K562 (cell line): ENCODE results near the gene SMIM7. TPM values are rescaled to one million over a fixed set of nuclear protein-coding genes. Genes with fewer than 3 reads are reported as not detected.

Experiments
- HINFP ChIP-seq: fragments of 450-650 bp; conservative IDR thresholded peaks from 2 replicates; pipeline ENCODE4 v1.6.1; 2016; ENCODE audit warnings: missing genetic modification characterization, low read depth, mild to moderate bottlenecking, control low read depth, missing compliant biosample characterization
- ILK ChIP-seq: fragments of 450-650 bp; IDR thresholded peaks from 2 replicates; pipeline ENCODE4 v1.6.1; 2016; ENCODE audit warnings: missing genetic modification characterization, low read depth, mild to moderate bottlenecking, missing compliant biosample characterization, moderate library complexity, borderline replicate concordance
- MBD1 ChIP-seq: fragments of 250-450 bp; sonication (Bioruptor Pico); IDR thresholded peaks from 2 replicates; pipeline ENCODE4 v1.8.0; 2022; ENCODE audit warnings: inconsistent platforms
- RB1 ChIP-seq: fragments of 450-650 bp; IDR thresholded peaks from 2 replicates; pipeline ENCODE4 v1.6.1; 2017; ENCODE audit warnings: low read depth, mild to moderate bottlenecking
- TEAD1 ChIP-seq, 2 experiments: fragments of 450-650 bp in 1 of 2; sonication (generic) in 1 of 2; formaldehyde crosslinking; IDR thresholded peaks; 2 replicates each; pipeline versions ENCODE4 v1.4.0 to v1.8.0; 2020 to 2022; ENCODE audit warnings: mild to moderate bottlenecking in 2 of 2, missing genetic modification reagents in 1 of 2
- THRA ChIP-seq: fragments of 450-650 bp; IDR thresholded peaks from 2 replicates; pipeline ENCODE4 v1.6.1; 2017; ENCODE audit warnings: mild to moderate bottlenecking, moderate library complexity
- THRAP3 ChIP-seq: fragments of 450-650 bp; IDR thresholded peaks from 2 replicates; pipeline ENCODE4 v1.6.1; 2016; ENCODE audit warnings: mild to moderate bottlenecking, inconsistent platforms, borderline replicate concordance
- YY1 ChIP-seq, 3 experiments: IDR thresholded peaks; 2 replicates each; pipeline ENCODE4 v1.6.1; 2011; ENCODE audit warnings: low read length in 2 of 3, mild to moderate bottlenecking in 2 of 3, moderate library complexity in 2 of 3, borderline replicate concordance in 1 of 3, control low read depth in 1 of 3, low read depth in 1 of 3; ENCODE audit not compliant: insufficient read depth in 3 of 3, insufficient replicate concordance in 2 of 3, control insufficient read depth in 1 of 3, insufficient read length in 1 of 3; ENCODE audit errors: extremely low read depth in 1 of 3
- polyA plus RNA-seq, 8 experiments: library from polyadenylated mRNA; depleted of rRNA in 4 of 8; stranded (reverse) in 5 of 8; unstranded in 3 of 8; fragments of >200 nt; fragmentation: Nextera tagmentation in 2 of 8; fragmentation: Illumina TruSeq in 1 of 8; extraction: Ambion mirVana in 2 of 8; extraction: Trizol in 1 of 8; gene quantifications; 2 replicates each; pipeline versions ENCODE4 v1.2.1 to v1.2.3, GENCODE V29; 2011 to 2014; ENCODE audit warnings: inconsistent platforms in 1 of 8, missing spikeins in 1 of 8
- total RNA-seq, 7 experiments: library from RNA; depleted of rRNA in 6 of 7; stranded (reverse); fragments of >200 nt in 6 of 7; fragmentation: Illumina TruSeq in 2 of 7; extraction: Trizol in 2 of 7; gene quantifications; 2 replicates each; pipeline versions ENCODE4 v1.2.1 to v1.2.3, GENCODE V29; 2011 to 2021; ENCODE audit warnings: low replicate concordance in 1 of 7

Gene SMIM7
- total and polyA plus RNA-seq, 9 of the 15 experiments (the other 6 are each of a cell fraction or from before 2014, with no cell fraction given) = 55.3 to 265 (median 107) TPM

GRCh38 chr19:16621165-16621800, 38.7 kb downstream of the SMIM7 start (continued):
- no peak for TF ChIP-seq MBD1 (CRISPR knock-in tag)
- no peak for TF ChIP-seq RB1
- TF ChIP-seq YY1 (IDR thresholded peaks at IDR 0.05; ENCODE audit: borderline replicate concordance in 1 of 3, control insufficient read depth in 1 of 3, extremely low read depth in 1 of 3, insufficient read depth in 3 of 3, insufficient read length in 1 of 3, insufficient replicate concordance in 2 of 3, low read depth in 1 of 3, low read length in 2 of 3) = no peak
- TF ChIP-seq THRAP3 = no peak
- TF ChIP-seq ILK = no peak
- no peak for TF ChIP-seq THRA
- TF ChIP-seq TEAD1 (CRISPR knock-in tag; IDR thresholded peaks at IDR 0.05) = no peak
- TF ChIP-seq HINFP (tag) = no peak
